ENCODE results near the gene CDK5RAP2.

Gene CDK5RAP2

GRCh38 chr9:120500733-120501132 lies 79.2 kb downstream of the CDK5RAP2 start:
- TF ChIP-seq, protein P1, sequence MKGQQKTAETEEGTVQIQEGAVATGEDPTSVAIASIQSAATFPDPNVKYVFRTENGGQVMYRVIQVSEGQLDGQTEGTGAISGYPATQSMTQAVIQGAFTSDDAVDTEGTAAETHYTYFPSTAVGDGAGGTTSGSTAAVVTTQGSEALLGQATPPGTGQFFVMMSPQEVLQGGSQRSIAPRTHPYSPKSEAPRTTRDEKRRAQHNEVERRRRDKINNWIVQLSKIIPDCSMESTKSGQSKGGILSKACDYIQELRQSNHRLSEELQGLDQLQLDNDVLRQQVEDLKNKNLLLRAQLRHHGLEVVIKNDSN (IDR thresholded peaks at IDR 0.05): no peak
- TF ChIP-seq NFIC (IDR thresholded peaks at IDR 0.05): no peak
- no peak for TF ChIP-seq TEAD4 (IDR thresholded peaks at IDR 0.05)
- no peak for TF ChIP-seq EGR1 (IDR thresholded peaks at IDR 0.05)
- TF ChIP-seq, protein P2, sequence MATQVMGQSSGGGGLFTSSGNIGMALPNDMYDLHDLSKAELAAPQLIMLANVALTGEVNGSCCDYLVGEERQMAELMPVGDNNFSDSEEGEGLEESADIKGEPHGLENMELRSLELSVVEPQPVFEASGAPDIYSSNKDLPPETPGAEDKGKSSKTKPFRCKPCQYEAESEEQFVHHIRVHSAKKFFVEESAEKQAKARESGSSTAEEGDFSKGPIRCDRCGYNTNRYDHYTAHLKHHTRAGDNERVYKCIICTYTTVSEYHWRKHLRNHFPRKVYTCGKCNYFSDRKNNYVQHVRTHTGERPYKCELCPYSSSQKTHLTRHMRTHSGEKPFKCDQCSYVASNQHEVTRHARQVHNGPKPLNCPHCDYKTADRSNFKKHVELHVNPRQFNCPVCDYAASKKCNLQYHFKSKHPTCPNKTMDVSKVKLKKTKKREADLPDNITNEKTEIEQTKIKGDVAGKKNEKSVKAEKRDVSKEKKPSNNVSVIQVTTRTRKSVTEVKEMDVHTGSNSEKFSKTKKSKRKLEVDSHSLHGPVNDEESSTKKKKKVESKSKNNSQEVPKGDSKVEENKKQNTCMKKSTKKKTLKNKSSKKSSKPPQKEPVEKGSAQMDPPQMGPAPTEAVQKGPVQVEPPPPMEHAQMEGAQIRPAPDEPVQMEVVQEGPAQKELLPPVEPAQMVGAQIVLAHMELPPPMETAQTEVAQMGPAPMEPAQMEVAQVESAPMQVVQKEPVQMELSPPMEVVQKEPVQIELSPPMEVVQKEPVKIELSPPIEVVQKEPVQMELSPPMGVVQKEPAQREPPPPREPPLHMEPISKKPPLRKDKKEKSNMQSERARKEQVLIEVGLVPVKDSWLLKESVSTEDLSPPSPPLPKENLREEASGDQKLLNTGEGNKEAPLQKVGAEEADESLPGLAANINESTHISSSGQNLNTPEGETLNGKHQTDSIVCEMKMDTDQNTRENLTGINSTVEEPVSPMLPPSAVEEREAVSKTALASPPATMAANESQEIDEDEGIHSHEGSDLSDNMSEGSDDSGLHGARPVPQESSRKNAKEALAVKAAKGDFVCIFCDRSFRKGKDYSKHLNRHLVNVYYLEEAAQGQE (IDR thresholded peaks at IDR 0.05; ENCODE audit: low read depth): no peak
- no peak for TF ChIP-seq TCF12 (IDR thresholded peaks at IDR 0.05; ENCODE audit: low read depth)
- no peak for TF ChIP-seq CEBPB (IDR thresholded peaks at IDR 0.05)
- TF ChIP-seq TAF1 (IDR thresholded peaks at IDR 0.05; ENCODE audit: low read depth): no peak
- no peak for TF ChIP-seq CREB1 (IDR thresholded peaks at IDR 0.05; ENCODE audit: low read depth)
- TF ChIP-seq ZBTB7A (IDR thresholded peaks at IDR 0.05; ENCODE audit: low read depth): no peak
- no peak for TF ChIP-seq FOXM1 (IDR thresholded peaks at IDR 0.05; ENCODE audit: borderline replicate concordance, low read depth)
- TF ChIP-seq YY1 (IDR thresholded peaks at IDR 0.05; ENCODE audit: low read depth): no peak
- TF ChIP-seq, protein P3, sequence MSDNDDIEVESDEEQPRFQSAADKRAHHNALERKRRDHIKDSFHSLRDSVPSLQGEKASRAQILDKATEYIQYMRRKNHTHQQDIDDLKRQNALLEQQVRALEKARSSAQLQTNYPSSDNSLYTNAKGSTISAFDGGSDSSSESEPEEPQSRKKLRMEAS (IDR thresholded peaks at IDR 0.05): no peak
- no peak for TF ChIP-seq RAD21 (IDR thresholded peaks at IDR 0.05; ENCODE audit: low read depth)
- no peak for TF ChIP-seq EP300 (IDR thresholded peaks at IDR 0.05; ENCODE audit: borderline replicate concordance)

DNA sequence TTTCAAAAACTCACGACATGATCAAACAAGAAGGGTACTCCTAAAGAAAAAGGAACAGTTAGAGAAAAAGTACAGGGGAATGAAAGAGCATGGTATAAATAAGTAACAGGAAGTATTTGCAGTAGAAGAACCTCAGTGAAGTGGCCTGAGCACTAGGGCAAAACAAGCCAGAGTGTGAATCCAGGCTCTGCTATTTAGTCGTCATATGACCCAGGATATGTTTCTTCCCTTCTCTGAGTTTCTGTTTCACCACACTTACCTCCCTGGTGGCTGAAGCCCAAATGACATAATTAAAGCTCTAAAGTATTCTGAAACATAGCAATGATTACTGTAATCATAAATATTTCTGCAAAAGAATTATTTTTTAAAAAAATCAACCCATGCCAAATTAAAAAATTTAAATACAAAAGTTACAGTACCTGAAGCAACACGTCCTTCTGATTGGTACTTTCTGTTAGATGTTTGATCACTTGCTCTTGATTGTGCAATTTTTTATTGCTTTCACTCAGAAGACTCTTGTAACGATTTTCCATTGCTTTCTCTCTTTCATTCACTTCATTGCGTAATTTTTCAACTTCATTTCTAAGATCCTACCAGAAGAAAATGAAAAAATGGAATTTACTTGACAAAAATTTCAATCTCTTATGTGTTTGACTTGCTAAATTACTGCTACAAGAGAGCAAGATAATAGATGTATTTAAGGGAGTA lies 88.9 kb downstream of the CDK5RAP2 start:
- TF ChIP-seq TCF12 (IDR thresholded peaks at IDR 0.05; ENCODE audit: low read depth): no peak
- no peak for TF ChIP-seq CEBPB (IDR thresholded peaks at IDR 0.05)
- no peak for TF ChIP-seq RAD21 (IDR thresholded peaks at IDR 0.05; ENCODE audit: low read depth)
- TF ChIP-seq EGR1 (IDR thresholded peaks at IDR 0.05): no peak
- no peak for TF ChIP-seq CREB1 (IDR thresholded peaks at IDR 0.05; ENCODE audit: low read depth)
- TF ChIP-seq YY1 (IDR thresholded peaks at IDR 0.05; ENCODE audit: low read depth): no peak
- no peak for TF ChIP-seq TAF1 (IDR thresholded peaks at IDR 0.05; ENCODE audit: low read depth)
- no peak for TF ChIP-seq EP300 (IDR thresholded peaks at IDR 0.05; ENCODE audit: borderline replicate concordance)
- no peak for TF ChIP-seq FOXM1 (IDR thresholded peaks at IDR 0.05; ENCODE audit: borderline replicate concordance, low read depth)
- no peak for TF ChIP-seq TEAD4 (IDR thresholded peaks at IDR 0.05)
- no peak for TF ChIP-seq ZBTB7A (IDR thresholded peaks at IDR 0.05; ENCODE audit: low read depth)
- TF ChIP-seq, protein P2 (IDR thresholded peaks at IDR 0.05; ENCODE audit: low read depth): no peak
- TF ChIP-seq, protein P1 (IDR thresholded peaks at IDR 0.05): no peak
- no peak for TF ChIP-seq NFIC (IDR thresholded peaks at IDR 0.05)
- TF ChIP-seq, protein P3 (IDR thresholded peaks at IDR 0.05): no peak

DNA sequence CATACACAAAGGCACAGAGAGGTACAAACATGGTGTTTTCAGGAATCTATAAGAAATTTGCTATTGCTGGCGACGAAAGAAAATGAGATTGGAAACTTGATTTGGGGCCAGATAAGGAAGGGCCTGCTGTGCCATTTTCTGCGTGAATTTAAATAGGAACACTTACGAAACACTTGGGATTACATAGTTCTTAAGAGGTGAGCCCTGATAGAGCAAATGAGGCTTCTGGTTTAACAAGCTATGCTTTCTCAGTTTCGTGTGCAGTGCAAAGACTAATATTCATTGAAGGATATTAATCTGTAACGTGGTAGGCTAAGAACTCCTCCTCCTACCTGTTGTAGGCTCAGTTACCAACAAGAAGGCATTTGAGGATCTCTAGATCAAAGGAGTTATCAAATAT lies 93.1 kb downstream of the CDK5RAP2 start:
- TF ChIP-seq, protein P2 (IDR thresholded peaks at IDR 0.05; ENCODE audit: low read depth): no peak
- TF ChIP-seq EGR1 (IDR thresholded peaks at IDR 0.05) (no peak), NFIC (IDR thresholded peaks at IDR 0.05) (no peak), YY1 (IDR thresholded peaks at IDR 0.05; ENCODE audit: low read depth) (no peak), TAF1 (IDR thresholded peaks at IDR 0.05; ENCODE audit: low read depth) (no peak), FOXM1 (IDR thresholded peaks at IDR 0.05; ENCODE audit: borderline replicate concordance, low read depth) (no peak), TCF12 (IDR thresholded peaks at IDR 0.05; ENCODE audit: low read depth) (no peak), RAD21 (IDR thresholded peaks at IDR 0.05; ENCODE audit: low read depth) (no peak), CEBPB (IDR thresholded peaks at IDR 0.05) (no peak), CREB1 (IDR thresholded peaks at IDR 0.05; ENCODE audit: low read depth) (no peak)

GRCh38 chr9:120486347-120486746 lies 93.6 kb downstream of the CDK5RAP2 start:
- TF ChIP-seq ZBTB7A (IDR thresholded peaks at IDR 0.05; ENCODE audit: low read depth): no peak
- TF ChIP-seq CREB1 (IDR thresholded peaks at IDR 0.05; ENCODE audit: low read depth): no peak
- no peak for TF ChIP-seq FOXM1 (IDR thresholded peaks at IDR 0.05; ENCODE audit: borderline replicate concordance, low read depth)
- no peak for TF ChIP-seq EP300 (IDR thresholded peaks at IDR 0.05; ENCODE audit: borderline replicate concordance)
- TF ChIP-seq TAF1 (IDR thresholded peaks at IDR 0.05; ENCODE audit: low read depth): no peak
- TF ChIP-seq EGR1 (IDR thresholded peaks at IDR 0.05): no peak
- TF ChIP-seq, protein P2 (IDR thresholded peaks at IDR 0.05; ENCODE audit: low read depth): no peak
- no peak for TF ChIP-seq RAD21 (IDR thresholded peaks at IDR 0.05; ENCODE audit: low read depth)
- no peak for TF ChIP-seq TCF12 (IDR thresholded peaks at IDR 0.05; ENCODE audit: low read depth)
- TF ChIP-seq CEBPB (IDR thresholded peaks at IDR 0.05): no peak
- no peak for TF ChIP-seq TEAD4 (IDR thresholded peaks at IDR 0.05)
- TF ChIP-seq, protein P1 (IDR thresholded peaks at IDR 0.05): no peak
